Activated T-helper 9 cell treated with anti-CD3 and anti-CD28 coated beads, Interleukin-2, amount 50 U/mL, for 16 hours (primary cell): ENCODE measurements around the gene LPIN1.
"Not testable (repeated sequence)": the region's sequence is repeated elsewhere in the genome, so short reads cannot be mapped to it uniquely, and the experiment has no call there.

Experiments
- DNase-seq: peaks from one replicate; pipeline ENCODE4 v3.0.0-alpha.2; 2020; ENCODE audit warnings: low read depth

The LPIN1 gene

DNA sequence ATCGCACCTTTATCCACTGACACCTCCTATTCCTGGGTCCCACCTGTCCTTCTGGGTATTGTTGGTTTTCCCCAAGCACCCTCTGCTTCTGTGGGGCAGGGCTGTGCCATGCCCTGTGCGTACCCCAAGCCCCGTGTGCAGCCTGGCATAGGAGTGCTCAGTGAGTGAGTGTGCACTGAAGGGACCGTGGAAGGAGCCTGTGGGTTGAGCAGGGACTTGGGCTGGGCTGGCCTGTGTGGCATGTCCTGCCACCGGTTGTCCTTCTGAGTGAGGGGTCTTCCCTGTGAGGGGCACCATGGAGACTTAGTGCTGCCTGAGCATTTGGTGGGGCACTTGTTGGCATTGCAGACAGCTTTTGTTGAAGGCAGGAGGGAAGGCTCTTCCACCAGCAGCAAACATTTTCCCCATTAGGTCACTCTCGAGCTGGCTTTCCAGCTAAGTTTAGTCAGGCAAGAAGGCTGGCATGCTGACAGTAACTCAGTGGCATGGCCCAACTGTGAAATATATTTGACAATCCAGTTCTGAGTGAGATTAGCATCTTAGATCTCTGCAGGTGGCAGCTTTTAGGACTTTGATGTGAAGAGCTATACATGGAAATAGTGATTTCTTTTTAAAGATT is 64.7 kb downstream of the LPIN1 start:
- DNase-seq, result no peak

- DNase-seq, result no peak
These were observed 66.2 kb downstream of the LPIN1 start for GRCh38 chr2:11812466-11813248.

DNA sequence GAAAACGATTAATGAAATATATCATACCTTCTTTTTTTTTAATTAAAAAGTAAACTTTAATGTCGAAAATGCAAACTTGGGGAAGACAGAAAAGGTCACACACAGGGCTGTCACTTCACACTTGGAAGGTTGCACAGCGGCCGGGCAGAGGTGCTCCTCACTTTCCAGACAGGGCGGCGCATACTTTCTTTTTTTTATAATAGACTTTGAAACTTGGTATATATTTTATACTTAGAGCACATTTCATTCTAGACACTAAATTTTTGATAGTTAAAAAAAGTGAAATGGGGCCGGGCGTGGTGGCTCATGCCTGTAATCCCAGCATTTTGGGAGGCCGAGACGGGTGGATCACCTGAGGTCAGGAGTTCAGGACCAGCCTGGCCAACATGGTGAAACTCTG is 66.9 kb downstream of the LPIN1 start:
- not testable (repeated sequence) for DNase-seq

DNA sequence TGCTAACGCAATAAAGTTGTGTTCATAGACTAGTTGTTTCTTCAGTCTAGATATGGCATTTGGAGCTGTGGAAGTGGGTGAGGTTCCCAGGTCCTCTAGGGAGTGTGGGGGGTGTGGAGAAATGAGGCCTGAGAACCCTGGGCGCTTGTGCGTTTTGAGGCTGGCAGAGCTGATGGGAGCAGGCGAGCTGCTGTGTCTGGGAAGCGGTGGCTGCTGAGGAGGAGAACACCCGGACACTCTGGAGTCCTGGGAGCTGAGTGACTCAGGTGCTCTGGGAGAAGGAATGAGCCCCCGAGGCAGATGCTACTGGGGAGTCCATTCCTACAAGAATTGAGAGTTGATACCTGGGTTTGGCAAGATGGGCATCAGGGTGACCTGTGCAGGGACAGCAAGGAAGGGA is 67.5 kb downstream of the LPIN1 start:
- no peak for DNase-seq

DNA sequence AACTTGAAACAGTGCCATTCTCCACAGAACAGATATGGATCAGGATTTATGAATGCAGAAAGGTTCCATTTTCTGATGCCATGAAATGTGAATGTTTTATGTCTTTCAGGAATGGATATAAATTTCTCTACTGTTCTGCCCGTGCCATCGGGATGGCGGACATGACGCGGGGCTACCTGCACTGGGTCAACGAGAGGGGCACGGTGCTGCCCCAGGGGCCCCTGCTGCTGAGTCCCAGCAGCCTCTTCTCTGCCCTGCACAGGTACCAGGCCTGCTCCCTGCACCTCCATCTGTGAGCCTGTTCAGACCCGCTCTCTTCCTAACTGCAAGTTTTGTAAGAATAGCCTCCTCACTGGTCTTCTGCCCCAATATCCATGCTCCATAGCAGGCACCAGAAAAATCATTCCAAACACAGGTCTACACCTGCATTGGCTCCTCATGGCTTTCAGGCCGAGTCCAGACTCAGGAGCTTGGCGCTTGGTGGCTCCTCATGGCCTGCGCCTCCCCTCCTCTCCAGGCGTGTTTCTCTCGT is 68.6 kb downstream of the LPIN1 start:
- no peak for DNase-seq

DNA sequence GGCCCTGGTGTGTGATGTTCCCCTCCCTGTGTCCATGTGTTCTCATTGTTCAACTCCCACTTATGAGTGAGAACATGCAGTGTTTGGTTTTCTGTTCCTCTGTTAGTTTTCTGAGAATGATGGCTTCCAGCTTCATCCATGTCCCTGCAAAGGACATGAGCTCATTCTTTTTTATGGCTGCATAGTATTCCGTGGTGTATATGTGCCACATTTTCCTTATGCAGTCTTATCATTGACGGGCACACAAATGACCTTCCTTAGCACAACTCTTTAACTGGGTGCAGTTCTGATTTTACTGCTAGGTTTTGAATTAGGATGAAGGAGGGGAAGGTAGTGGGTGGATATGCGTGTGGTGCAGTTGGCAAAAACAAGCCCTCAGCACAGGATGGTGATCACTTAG is 70.5 kb downstream of the LPIN1 start:
- not testable (repeated sequence) for DNase-seq

DNA sequence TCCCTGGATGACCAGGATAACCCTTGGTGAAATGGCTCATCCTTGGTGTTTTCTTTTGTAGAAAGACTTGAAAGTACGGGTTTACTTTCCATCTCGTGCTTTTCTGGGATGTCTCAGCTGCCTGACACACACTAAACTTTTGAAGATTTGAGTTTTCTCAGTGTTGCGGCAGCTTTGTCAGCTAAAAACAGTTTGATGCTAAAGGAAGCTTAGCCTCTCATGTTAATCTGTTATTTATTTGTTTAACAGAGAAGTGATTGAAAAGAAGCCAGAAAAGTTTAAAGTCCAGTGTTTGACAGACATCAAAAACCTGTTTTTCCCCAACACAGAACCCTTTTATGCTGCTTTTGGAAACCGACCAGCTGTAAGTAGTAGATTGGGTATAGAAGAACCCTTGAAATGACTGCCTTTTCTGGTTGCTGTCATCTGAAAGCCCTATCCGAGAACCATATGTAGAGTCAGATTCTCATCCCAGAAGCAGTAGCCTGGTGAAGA is 72.8 kb downstream of the LPIN1 start:
- DNase-seq, result no peak

DNA sequence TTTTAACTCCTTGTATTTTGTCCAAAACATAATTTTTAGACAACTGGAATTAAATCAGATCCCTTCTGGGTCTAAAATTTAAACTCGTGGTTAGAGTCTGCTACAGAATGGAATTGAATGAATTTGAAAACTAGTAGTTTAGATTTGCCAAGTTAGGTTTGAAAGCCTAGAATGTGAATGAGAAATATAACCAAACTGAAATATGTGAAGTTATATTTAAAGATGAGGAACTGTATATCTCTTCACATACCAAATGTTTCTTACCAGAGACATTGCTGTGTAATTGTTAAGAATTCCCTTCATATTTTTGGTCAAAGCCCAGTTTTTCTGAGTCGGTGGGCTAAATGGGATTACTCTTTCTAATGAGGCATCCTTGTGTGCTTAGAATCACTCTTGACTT is 74.2 kb downstream of the LPIN1 start:
- no peak for DNase-seq

DNA sequence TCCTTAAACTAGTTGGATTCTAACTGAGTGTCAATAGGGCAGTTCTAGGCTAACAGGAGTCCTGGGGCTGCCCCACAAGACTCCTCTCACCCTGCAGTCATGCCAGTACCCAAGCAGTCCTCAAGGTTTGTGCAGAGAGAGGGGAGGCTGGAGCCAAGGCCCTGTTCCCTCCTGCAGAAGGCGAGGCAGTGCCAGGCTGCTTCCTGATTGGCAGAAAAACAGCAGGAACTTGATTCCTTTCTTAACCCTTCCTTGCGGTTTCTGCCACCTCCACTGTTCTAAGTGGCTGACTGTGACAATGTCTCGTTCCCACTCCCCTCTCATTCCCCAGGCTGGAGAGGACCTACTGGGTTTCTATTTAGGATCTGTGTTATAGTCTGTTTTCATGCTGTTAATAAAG is 75.3 kb downstream of the LPIN1 start:
- no peak for DNase-seq

DNA sequence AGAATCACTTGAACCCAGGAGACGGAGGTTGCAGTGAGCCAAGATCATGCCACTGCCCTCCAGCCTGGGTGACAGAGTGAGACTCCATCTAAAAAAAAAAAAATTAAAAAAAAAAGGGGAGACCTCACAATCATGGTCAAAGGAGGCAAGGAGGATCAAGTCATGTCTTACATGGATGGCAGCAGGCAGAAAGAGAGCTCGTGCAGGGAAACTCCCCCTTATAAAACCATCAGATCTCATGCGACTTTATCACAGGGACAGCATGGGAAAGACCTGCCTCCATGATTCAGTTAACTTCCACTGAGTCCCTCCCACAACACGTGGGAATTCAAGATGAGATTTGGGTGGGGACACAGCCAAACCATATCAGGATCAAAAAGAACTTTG is 75.9 kb downstream of the LPIN1 start:
- not testable (repeated sequence) for DNase-seq

DNA sequence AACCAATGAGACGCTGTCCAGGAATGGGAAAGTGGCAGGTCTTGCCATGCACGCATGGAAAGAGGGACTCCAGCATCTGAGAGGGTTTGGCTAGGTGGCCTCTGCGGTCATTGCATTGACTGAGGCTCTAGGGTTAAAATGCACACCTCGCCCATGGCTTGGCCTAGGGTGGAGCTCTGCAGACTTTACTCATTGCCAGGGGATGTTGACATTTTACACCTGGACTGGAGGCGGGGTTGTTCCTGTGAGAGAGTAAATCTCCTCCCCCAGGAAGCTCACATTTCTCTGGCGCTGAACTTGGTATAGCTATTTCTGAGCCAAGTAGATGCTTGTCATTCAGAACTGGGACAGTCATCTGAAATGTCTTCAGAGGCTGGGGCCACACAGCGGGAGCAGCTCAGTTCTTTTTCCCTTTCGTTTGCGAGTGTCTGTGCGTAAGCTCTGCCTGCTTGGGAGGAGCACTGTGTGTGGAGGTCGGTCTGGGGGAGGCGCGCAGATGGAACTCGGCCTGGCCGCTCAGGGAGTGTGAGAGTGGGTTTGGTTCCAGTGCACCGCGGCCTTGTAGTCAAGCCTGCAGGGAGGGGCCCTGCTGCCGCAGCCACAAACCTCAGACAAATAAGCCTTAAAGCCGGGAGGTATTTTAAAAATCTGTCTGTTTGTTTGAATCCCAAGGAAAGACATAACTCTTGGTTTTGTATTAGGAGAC is 76.5 kb downstream of the LPIN1 start:
- DNase-seq, result no peak

DNA sequence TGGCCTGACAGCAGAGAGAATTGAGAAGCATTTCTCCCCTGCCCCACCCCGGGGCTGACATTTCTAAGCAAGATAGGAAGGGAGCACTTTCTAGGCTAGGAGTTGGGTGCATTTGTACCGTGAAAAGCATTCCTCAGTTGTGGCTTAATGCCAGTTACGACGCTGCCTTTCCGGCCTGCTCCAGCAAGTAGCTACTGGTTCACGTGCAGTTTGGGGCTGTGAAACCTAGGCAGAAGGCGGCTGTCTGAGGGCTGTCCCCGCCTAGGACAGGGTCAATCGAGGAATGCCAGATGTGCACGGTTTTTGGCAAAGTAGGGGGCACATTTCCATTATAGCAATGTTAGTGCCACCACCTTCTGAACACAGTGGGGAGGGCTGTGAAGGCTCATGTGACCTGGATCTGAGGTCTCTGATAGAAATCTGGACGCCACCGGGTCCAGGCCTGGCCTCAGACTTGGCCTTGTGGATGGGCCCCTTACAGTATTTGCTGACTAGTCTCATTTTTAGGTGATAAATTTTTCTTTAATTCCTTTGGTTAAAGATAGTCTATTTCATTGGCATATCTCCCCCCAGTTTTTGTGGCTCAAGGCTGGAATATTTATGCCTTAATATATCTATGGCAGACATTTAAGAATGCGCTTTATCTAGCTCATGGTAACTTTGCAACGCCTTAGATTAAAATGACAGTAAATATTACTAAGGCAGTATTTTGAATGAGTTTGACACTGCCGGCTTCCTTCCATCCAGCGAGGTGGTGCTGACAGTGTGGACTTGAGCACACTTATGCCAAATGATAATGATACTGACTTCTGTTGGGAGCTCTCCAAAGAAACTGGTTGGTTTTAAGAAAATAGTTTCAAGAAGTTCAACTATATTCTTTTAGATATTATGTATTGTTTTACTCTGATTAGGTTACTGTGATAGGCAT is 78.7 kb downstream of the LPIN1 start:
- DNase-seq, result no peak

- DNase-seq, result no peak
These were observed 81.1 kb downstream of the LPIN1 start for GRCh38 chr2:11827547-11827946.

DNA sequence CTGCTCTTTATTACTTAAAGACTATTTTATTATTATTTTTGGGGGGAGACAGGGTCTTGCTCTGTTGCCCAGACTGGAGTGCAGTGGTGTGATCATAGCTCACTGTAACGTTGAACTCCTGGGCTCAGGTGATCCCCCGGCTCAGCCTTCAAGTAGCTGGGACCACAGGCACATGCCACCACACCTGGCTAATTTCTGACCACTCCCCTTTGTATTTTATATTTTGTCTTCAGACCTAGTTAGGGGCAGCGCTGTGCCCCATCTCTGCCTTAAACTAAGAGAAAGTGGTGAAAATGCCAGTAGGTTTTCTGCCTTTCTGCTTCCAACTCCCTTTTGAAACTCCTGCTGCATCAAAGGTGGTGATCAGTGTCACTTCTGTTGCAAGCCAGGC is 82.5 kb downstream of the LPIN1 start:
- no peak for DNase-seq

- peak; percentile 43 for DNase-seq
These were observed 83.0 kb downstream of the LPIN1 start for GRCh38 chr2:11829324-11829946.

GRCh38 chr2:11829947-11830707 is 83.7 kb downstream of the LPIN1 start:
- DNase-seq, result peak; percentile 10

GRCh38 chr2:11830708-11831301 is 84.4 kb downstream of the LPIN1 start:
- DNase-seq, result no peak

- no peak for DNase-seq
These were observed 85.0 kb downstream of the LPIN1 start for GRCh38 chr2:11831415-11831814.

DNA sequence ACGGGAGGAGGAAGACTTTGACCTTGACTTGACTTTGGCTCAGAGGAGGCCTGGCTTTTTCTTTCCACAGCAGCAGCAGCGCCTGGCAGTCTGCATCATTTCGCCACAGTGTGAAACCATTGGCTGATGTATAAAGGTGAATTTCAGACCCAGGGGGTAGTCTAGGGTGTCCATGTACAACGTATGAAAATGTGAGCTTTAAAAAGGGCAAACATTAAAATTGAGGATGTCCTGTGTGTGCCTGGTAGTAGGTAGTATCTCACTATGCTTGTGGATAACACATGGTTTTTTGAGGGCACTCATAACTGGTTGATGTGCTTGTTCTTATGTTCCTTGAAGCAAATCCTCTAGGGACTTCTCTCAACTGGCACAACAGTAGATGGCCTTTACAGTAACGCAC is 86.1 kb downstream of the LPIN1 start:
- no peak for DNase-seq

- no peak for DNase-seq
These were observed 87.2 kb downstream of the LPIN1 start for GRCh38 chr2:11833601-11834000.
